Trophoblast cell (in vitro differentiated cells and primary cell): Measurements from ENCODE around the gene SSR4.

ENCODE experiments used
- DNase-seq, 2 donors: peaks; one replicate each; pipeline ENCODE4 v3.0.0-alpha.2; 2016
- H2AFZ ChIP-seq: 2 replicates; pipeline ENCODE4 v1.6.1; 2013; ENCODE audit warnings: low read length, moderate library complexity, mild to moderate bottlenecking; ENCODE audit not compliant: insufficient read depth, poor library complexity
- H2AK5ac ChIP-seq: 2 replicates; pipeline ENCODE4 v1.6.1; 2013; ENCODE audit warnings: mild to moderate bottlenecking, low read length
- H2BK120ac ChIP-seq: 2 replicates; pipeline ENCODE4 v1.6.1; 2013; ENCODE audit warnings: low read length, mild to moderate bottlenecking, moderate library complexity; ENCODE audit not compliant: insufficient read depth, poor library complexity
- H2BK12ac ChIP-seq: 2 replicates; pipeline ENCODE4 v1.6.1; 2013; ENCODE audit warnings: mild to moderate bottlenecking, low read length, moderate library complexity
- H2BK5ac ChIP-seq: 2 replicates; pipeline ENCODE4 v1.6.1; 2013; ENCODE audit warnings: low read length, low read depth, moderate library complexity, mild to moderate bottlenecking; ENCODE audit not compliant: poor library complexity
- H3K14ac ChIP-seq: 2 replicates; pipeline ENCODE4 v1.6.1; 2013; ENCODE audit warnings: mild to moderate bottlenecking, low read length
- H3K18ac ChIP-seq: 2 replicates; pipeline ENCODE4 v1.6.1; 2013; ENCODE audit warnings: mild to moderate bottlenecking, low read length
- H3K23ac ChIP-seq: 2 replicates; pipeline ENCODE4 v1.6.1; 2013; ENCODE audit warnings: low read length
- H3K27ac ChIP-seq: 2 replicates; pipeline ENCODE4 v1.5.1; 2013; ENCODE audit warnings: low read depth, mild to moderate bottlenecking, inconsistent platforms, low read length, moderate library complexity
- H3K27me3 ChIP-seq: 2 replicates; pipeline ENCODE4 v1.6.1; 2013; ENCODE audit warnings: inconsistent platforms, mild to moderate bottlenecking, low read length, moderate library complexity; ENCODE audit not compliant: insufficient read depth
- H3K36me3 ChIP-seq, 2 experiments: 1 replicate in 1 of 2; 2 replicates in 1 of 2; pipeline ENCODE4 v1.6.1; 2013; ENCODE audit warnings: low read length in 2 of 2, mild to moderate bottlenecking in 2 of 2, moderate library complexity in 1 of 2; ENCODE audit not compliant: insufficient read depth in 2 of 2, control insufficient read depth in 1 of 2
- H3K4ac ChIP-seq: 2 replicates; pipeline ENCODE4 v1.6.1; 2013; ENCODE audit warnings: low read depth, mild to moderate bottlenecking, low read length, moderate library complexity
- H3K4me1 ChIP-seq, 2 experiments: 1 replicate in 1 of 2; 2 replicates in 1 of 2; pipeline ENCODE4 v1.6.1; 2013; ENCODE audit warnings: low read length in 2 of 2, mild to moderate bottlenecking in 2 of 2, moderate library complexity in 1 of 2; ENCODE audit not compliant: insufficient read depth in 2 of 2, control insufficient read depth in 1 of 2
- H3K4me2 ChIP-seq: 2 replicates; pipeline ENCODE4 v1.6.1; 2013; ENCODE audit warnings: inconsistent platforms, mild to moderate bottlenecking, low read length, moderate library complexity
- H3K4me3 ChIP-seq: 2 replicates; pipeline ENCODE4 v1.5.1; 2013; ENCODE audit warnings: mild to moderate bottlenecking, low read depth, low read length, inconsistent platforms
- H3K79me1 ChIP-seq: one replicate; pipeline ENCODE4 v1.6.1; 2013; ENCODE audit warnings: low read length
- H3K79me2 ChIP-seq: 2 replicates; pipeline ENCODE4 v1.6.1; 2013; ENCODE audit warnings: low read length, mild to moderate bottlenecking; ENCODE audit not compliant: control insufficient read depth, insufficient read depth, poor library complexity
- H3K9ac ChIP-seq: 2 replicates; pipeline ENCODE4 v1.6.1; 2013; ENCODE audit warnings: mild to moderate bottlenecking, low read length
- H3K9me3 ChIP-seq: 2 replicates; pipeline ENCODE4 v1.6.1; 2013; ENCODE audit warnings: low read depth, mild to moderate bottlenecking, control low read depth, inconsistent platforms, low read length; ENCODE audit not compliant: insufficient read depth
- H4K12ac ChIP-seq: 2 replicates; pipeline ENCODE4 v1.6.1; 2013; ENCODE audit warnings: low read depth, mild to moderate bottlenecking, low read length, moderate library complexity
- H4K8ac ChIP-seq: 2 replicates; pipeline ENCODE4 v1.6.1; 2013; ENCODE audit warnings: low read depth, mild to moderate bottlenecking, low read length, moderate library complexity
- H4K91ac ChIP-seq: one replicate; pipeline ENCODE4 v1.6.1; 2013; ENCODE audit warnings: low read depth, mild to moderate bottlenecking, low read length, moderate library complexity
- WGBS: extraction: QIAGEN DNeasy Blood & Tissue Kit; methylation state at CpG from one replicate; pipeline ENCODE4 v1.1.7; 2013; ENCODE audit warnings: missing lambda C conversion rate; ENCODE audit not compliant: insufficient read length, insufficient coverage; ENCODE audit errors: extremely low coverage; 5-methylcytosine and 5-hydroxymethylcytosine counted together

Gene SSR4

GRCh38 chrX:153780678-153781427 is 13.6 kb upstream of the SSR4 start, which contains the start of gene SRPK3:
TSS of gene SRPK3 (plus strand) at chrX:153781041. CDS start at chrX:153781087, 46 bp downstream.
- peaks cover 10 to 14% of the 10 kb centered on the region in 2 experiments for H3K36me3 ChIP-seq
- H4K8ac ChIP-seq: no peak within 1 kb of the TSS
- H4K12ac ChIP-seq: no peak within 1 kb of the TSS
- H3K4me2 ChIP-seq: no peak within 1 kb of the TSS
- H3K27me3 ChIP-seq: no peaks in the 10 kb centered on the region
- no peak within 1 kb of the TSS for H2BK12ac ChIP-seq
- WGBS: no CpG with 5 or more reads among the region's 52 CpGs
- H3K23ac ChIP-seq: no peak within 1 kb of the TSS
- H3K9ac ChIP-seq: no peak within 1 kb of the TSS
- no peak within 1 kb of the TSS for H3K18ac ChIP-seq
- no peak within 1 kb of the TSS for H2AK5ac ChIP-seq
- no peak within 1 kb of the TSS for H2AFZ ChIP-seq
- no peaks in the 10 kb centered on the region for H3K4me1 ChIP-seq
- H2BK5ac ChIP-seq: no peak within 1 kb of the TSS
- no peaks in the 10 kb centered on the region for H3K79me1 ChIP-seq
- peak in 1 of 2 donors; percentile 26 for DNase-seq
- no peaks in the 10 kb centered on the region for H3K79me2 ChIP-seq
- no peak within 1 kb of the TSS for H4K91ac ChIP-seq
- H3K4ac ChIP-seq: no peak within 1 kb of the TSS
- H3K4me3 ChIP-seq: no peak within 1 kb of the TSS
- no peak within 1 kb of the TSS for H3K14ac ChIP-seq
- no peak within 1 kb of the TSS for H2BK120ac ChIP-seq
- H3K9me3 ChIP-seq: peaks cover under 1% of the 10 kb centered on the region
- H3K27ac ChIP-seq: no peak within 1 kb of the TSS

GRCh38 chrX:153781428-153782047 is 12.9 kb upstream of the SSR4 start:
- H3K9ac ChIP-seq: no peak overlapping the region
- H3K18ac ChIP-seq: no peak overlapping the region
- no peak overlapping the region for H3K23ac ChIP-seq
- H4K8ac ChIP-seq: no peak overlapping the region
- H2AFZ ChIP-seq: no peak overlapping the region
- H3K27ac ChIP-seq: no peak overlapping the region
- no peak overlapping the region for H3K4me3 ChIP-seq
- H4K12ac ChIP-seq: no peak overlapping the region
- no peaks in the 10 kb centered on the region for H3K9me3 ChIP-seq
- H3K4ac ChIP-seq: no peak overlapping the region
- H3K4me2 ChIP-seq: no peak overlapping the region
- H3K79me2 ChIP-seq: no peaks in the 10 kb centered on the region
- H3K27me3 ChIP-seq: no peaks in the 10 kb centered on the region
- DNase-seq: peak in 1 of 2 donors; percentile 10
- peaks cover 17 to 21% of the 10 kb centered on the region in 2 experiments for H3K36me3 ChIP-seq
- no peak overlapping the region for H2AK5ac ChIP-seq
- no peak overlapping the region for H3K14ac ChIP-seq
- no peak overlapping the region for H2BK5ac ChIP-seq
- no peaks in the 10 kb centered on the region for H3K4me1 ChIP-seq
- WGBS: no CpG with 5 or more reads among the region's 24 CpGs
- H3K79me1 ChIP-seq: no peaks in the 10 kb centered on the region
- H4K91ac ChIP-seq: no peak overlapping the region
- H2BK12ac ChIP-seq: no peak overlapping the region
- H2BK120ac ChIP-seq: no peak overlapping the region

- Histone ChIP-seq H3K79me1 (no peaks in the 10 kb centered on the region), H2BK120ac (no peak overlapping the region), H4K12ac (no peak overlapping the region), H3K27me3 (no peaks in the 10 kb centered on the region), H4K8ac (no peak overlapping the region), H2AFZ (no peak overlapping the region), H2BK12ac (no peak overlapping the region), H3K18ac (no peak overlapping the region), H3K4me1 (no peaks in the 10 kb centered on the region), H3K14ac (no peak overlapping the region), H3K36me3 (peaks cover 24 to 29% of the 10 kb centered on the region in 2 experiments), H3K4me3 (no peak overlapping the region), H2BK5ac (no peak overlapping the region), H3K27ac (no peak overlapping the region), H3K4ac (no peak overlapping the region), H3K9me3 (no peaks in the 10 kb centered on the region), H3K4me2 (no peak overlapping the region), H4K91ac (no peak overlapping the region), H3K79me2 (no peaks in the 10 kb centered on the region), H2AK5ac (no peak overlapping the region), H3K9ac (no peak overlapping the region), H3K23ac (no peak overlapping the region)
- no peak for DNase-seq
- no CpG with 5 or more reads among the region's 11 CpGs for WGBS
These were observed 12.2 kb upstream of the SSR4 start for GRCh38 chrX:153782313-153782712.

GRCh38 chrX:153782871-153783270 is 11.6 kb upstream of the SSR4 start:
- no peak overlapping the region for H4K91ac ChIP-seq
- no CpG with 5 or more reads among the region's 14 CpGs for WGBS
- no peaks in the 10 kb centered on the region for H3K27me3 ChIP-seq
- H3K4ac ChIP-seq: no peak overlapping the region
- no peak overlapping the region for H3K9ac ChIP-seq
- no peak overlapping the region for H3K18ac ChIP-seq
- H4K12ac ChIP-seq: no peak overlapping the region
- no peak overlapping the region for H2BK12ac ChIP-seq
- H3K27ac ChIP-seq: no peak overlapping the region
- no peak overlapping the region for H3K4me3 ChIP-seq
- H2BK5ac ChIP-seq: no peak overlapping the region
- no peak overlapping the region for H3K4me2 ChIP-seq
- H3K23ac ChIP-seq: no peak overlapping the region
- peaks cover 30 to 34% of the 10 kb centered on the region in 2 experiments for H3K36me3 ChIP-seq
- H2AFZ ChIP-seq: no peak overlapping the region
- H3K79me1 ChIP-seq: no peaks in the 10 kb centered on the region
- no peak overlapping the region for H2AK5ac ChIP-seq
- no peaks in the 10 kb centered on the region for H3K9me3 ChIP-seq
- H3K14ac ChIP-seq: no peak overlapping the region
- DNase-seq: no peak
- no peaks in the 10 kb centered on the region for H3K79me2 ChIP-seq
- H2BK120ac ChIP-seq: no peak overlapping the region
- no peak overlapping the region for H4K8ac ChIP-seq
- H3K4me1 ChIP-seq: no peaks in the 10 kb centered on the region
